CD14-positive monocyte (primary cell): ENCODE data around the gene APP. TPM values are rescaled to one million over a fixed set of nuclear protein-coding genes. Genes with fewer than 3 reads are reported as not detected.

Source experiments
- DNase-seq, 3 donors: peaks; one replicate each; pipeline ENCODE4 v3.0.0-alpha.2; 2011 to 2022
- H2AFZ ChIP-seq: 2 replicates; pipeline ENCODE4 v1.6.0; 2012; ENCODE audit warnings: mild to moderate bottlenecking, low read depth, low read length, inconsistent platforms; ENCODE audit not compliant: insufficient read depth, poor library complexity, severe bottlenecking
- H3K27ac ChIP-seq, 2 donors: 1 replicate in 1 of 2; 2 replicates in 1 of 2; pipeline ENCODE4 v1.5.1; 2012 to 2013; ENCODE audit warnings: low read length in 2 of 2, control low read depth in 1 of 2, inconsistent platforms in 1 of 2, low read depth in 1 of 2, mild to moderate bottlenecking in 1 of 2
- H3K27me3 ChIP-seq, 2 donors: one replicate each; pipeline versions ENCODE4 v1.6.0 to v1.6.1; 2011 to 2013; ENCODE audit warnings: low read length in 2 of 2; ENCODE audit not compliant: control insufficient read depth in 2 of 2, insufficient read depth in 2 of 2
- H3K36me3 ChIP-seq, 2 donors: replicated peaks in 1 of 2; 1 replicate in 1 of 2; 2 replicates in 1 of 2; pipeline versions ENCODE4 v1.5.1 to v1.6.1; 2012 to 2013; ENCODE audit warnings: low read length in 2 of 2, control low read depth in 1 of 2, inconsistent platforms in 1 of 2, mild to moderate bottlenecking in 1 of 2; ENCODE audit not compliant: insufficient read depth in 2 of 2, control insufficient read depth in 1 of 2
- H3K4me1 ChIP-seq, 2 donors: 1 replicate in 1 of 2; 2 replicates in 1 of 2; pipeline versions ENCODE4 v1.5.1 to v1.6.1; 2012 to 2013; ENCODE audit warnings: low read length in 2 of 2, control low read depth in 1 of 2, inconsistent platforms in 1 of 2, mild to moderate bottlenecking in 1 of 2, moderate library complexity in 1 of 2; ENCODE audit not compliant: insufficient read depth in 2 of 2, control insufficient read depth in 1 of 2
- H3K4me2 ChIP-seq: replicated peaks from 2 replicates; pipeline ENCODE3; 2012; ENCODE audit warnings: low read length, moderate library complexity, mild to moderate bottlenecking; ENCODE audit not compliant: poor library complexity, severe bottlenecking; ENCODE audit errors: extremely low read depth
- H3K4me3 ChIP-seq, 3 experiments: fragments of 200-600 bp in 1 of 3; sonication (generic) in 1 of 3; replicated peaks in 1 of 3; 1 replicate in 2 of 3; 2 replicates in 1 of 3; pipeline ENCODE4 v1.5.1; 2011 to 2013; ENCODE audit warnings: low read length in 3 of 3, mild to moderate bottlenecking in 3 of 3, control low read depth in 2 of 3, low read depth in 2 of 3, inconsistent platforms in 1 of 3, moderate library complexity in 1 of 3
- H3K79me2 ChIP-seq: 2 replicates; pipeline ENCODE4 v1.6.0; 2012; ENCODE audit warnings: mild to moderate bottlenecking, control low read depth, inconsistent platforms, low read length, moderate library complexity; ENCODE audit not compliant: insufficient read depth
- H3K9ac ChIP-seq: 2 replicates; pipeline ENCODE4 v1.6.0; 2017; ENCODE audit warnings: low read length, mild to moderate bottlenecking; ENCODE audit not compliant: insufficient read depth, poor library complexity, severe bottlenecking
- H3K9me3 ChIP-seq, 2 donors: replicated peaks in 1 of 2; 1 replicate in 1 of 2; 2 replicates in 1 of 2; pipeline versions ENCODE4 v1.5.1 to v1.6.1; 2012 to 2013; ENCODE audit warnings: low read length in 2 of 2, control low read depth in 1 of 2; ENCODE audit not compliant: control insufficient read depth in 1 of 2, insufficient read depth in 1 of 2
- H4K20me1 ChIP-seq: 2 replicates; pipeline ENCODE4 v1.6.0; 2012; ENCODE audit warnings: mild to moderate bottlenecking, low read length, control low read depth, moderate library complexity; ENCODE audit not compliant: insufficient read depth
- H3K27ac Mint-ChIP-seq, 7 donors: one replicate each; pipeline ENCODE4 v1.8.0; 2020; ENCODE audit warnings: mild to moderate bottlenecking in 7 of 7, mixed read lengths in 7 of 7, moderate library complexity in 6 of 7, inconsistent platforms in 2 of 7
- H3K27me3 Mint-ChIP-seq, 3 donors: one replicate each; pipeline ENCODE4 v1.8.0; 2021 to 2022; ENCODE audit warnings: low read depth in 3 of 3, mild to moderate bottlenecking in 3 of 3, mixed read lengths in 3 of 3, moderate library complexity in 3 of 3, inconsistent platforms in 1 of 3
- H3K36me3 Mint-ChIP-seq, 2 donors: one replicate each; pipeline ENCODE4 v1.8.0; 2020; ENCODE audit warnings: mixed read lengths in 2 of 2, inconsistent platforms in 1 of 2, mild to moderate bottlenecking in 1 of 2
- H3K4me1 Mint-ChIP-seq: one replicate; pipeline ENCODE4 v1.8.0; 2020; ENCODE audit warnings: mild to moderate bottlenecking, mixed read lengths
- H3K4me3 Mint-ChIP-seq, 2 donors: one replicate each; pipeline ENCODE4 v1.8.0; 2020; ENCODE audit warnings: mild to moderate bottlenecking in 2 of 2, mixed read lengths in 2 of 2, moderate library complexity in 1 of 2
- H3K9me3 Mint-ChIP-seq, 7 donors: one replicate each; pipeline ENCODE4 v1.8.0; 2020 to 2022; ENCODE audit warnings: mixed read lengths in 7 of 7, mild to moderate bottlenecking in 6 of 7, moderate library complexity in 6 of 7, inconsistent platforms in 2 of 7
- WGBS: methylation state at CpG from one replicate; pipeline ENCODE4 v1.1.5; 2013; ENCODE audit warnings: missing lambda C conversion rate; ENCODE audit not compliant: insufficient coverage; 5-methylcytosine and 5-hydroxymethylcytosine counted together
- intact Hi-C, 2 donors: fragments of 100-400 bp; cut with micrococcal nuclease; formaldehyde crosslinking; loops; one replicate each; pipeline versions ENCODE4 v1.15.0 to v1.15.1; 2023
- polyA plus RNA-seq, 3 donors: library from polyadenylated mRNA; depleted of rRNA in 1 of 3; unstranded in 2 of 3; stranded (reverse) in 1 of 3; fragments of 300-500 nt in 2 of 3; fragments of >200 nt in 1 of 3; fragmentation: Illumina TruSeq in 2 of 3; gene quantifications; 1 replicate in 2 of 3; 2 replicates in 1 of 3; pipeline ENCODE4 v1.2.3, GENCODE V29; 2012 to 2021
- TF ChIP-seq, protein P1 (sequence below): fragments of 200-600 bp; IDR thresholded peaks from one replicate; pipeline ENCODE4 v1.8.0; 2022; ENCODE audit warnings: antibody characterized with exemption, mild to moderate bottlenecking

APP gene
- polyA plus RNA-seq, 3 donors: 28.0 to 118 (median 35.1) TPM

DNA sequence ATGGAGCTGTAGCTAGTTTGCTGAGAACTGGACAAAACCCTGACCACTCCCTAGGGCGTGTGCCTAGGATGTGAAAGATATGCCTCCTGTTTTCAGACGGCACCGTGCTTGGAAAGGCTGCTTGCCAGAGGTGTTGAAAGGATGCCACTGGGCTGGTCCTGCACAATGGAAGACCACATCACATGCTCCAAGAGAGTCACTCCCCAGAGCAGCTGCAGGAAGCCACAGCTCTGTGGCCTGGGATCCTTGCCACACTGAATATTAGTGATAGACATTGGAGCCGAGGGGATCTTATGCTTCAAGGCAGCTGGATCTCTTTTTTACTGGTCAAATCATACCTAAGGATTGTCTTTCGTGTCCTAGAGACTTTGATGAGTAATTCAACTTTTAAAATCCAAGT lies 6.6 kb upstream of the APP start:
- peaks cover 0 to 4% (median 0%) of the 10 kb centered on the region in 3 donors for H3K27me3 Mint-ChIP-seq
- H3K4me1 Mint-ChIP-seq: peaks cover 2% of the 10 kb centered on the region
- intact Hi-C loops: no loop called here
- H3K4me3 ChIP-seq: no peak overlapping the region
- H3K36me3 Mint-ChIP-seq: no peaks in the 10 kb centered on the region
- no peaks in the 10 kb centered on the region for H3K9me3 ChIP-seq
- DNase-seq: no peak
- no peaks in the 10 kb centered on the region for H3K4me1 ChIP-seq
- H3K27ac ChIP-seq: no peak overlapping the region
- no peaks in the 10 kb centered on the region for H4K20me1 ChIP-seq
- no peaks in the 10 kb centered on the region for H3K79me2 ChIP-seq
- H3K27ac Mint-ChIP-seq: no peak overlapping the region
- TF ChIP-seq, protein P1, sequence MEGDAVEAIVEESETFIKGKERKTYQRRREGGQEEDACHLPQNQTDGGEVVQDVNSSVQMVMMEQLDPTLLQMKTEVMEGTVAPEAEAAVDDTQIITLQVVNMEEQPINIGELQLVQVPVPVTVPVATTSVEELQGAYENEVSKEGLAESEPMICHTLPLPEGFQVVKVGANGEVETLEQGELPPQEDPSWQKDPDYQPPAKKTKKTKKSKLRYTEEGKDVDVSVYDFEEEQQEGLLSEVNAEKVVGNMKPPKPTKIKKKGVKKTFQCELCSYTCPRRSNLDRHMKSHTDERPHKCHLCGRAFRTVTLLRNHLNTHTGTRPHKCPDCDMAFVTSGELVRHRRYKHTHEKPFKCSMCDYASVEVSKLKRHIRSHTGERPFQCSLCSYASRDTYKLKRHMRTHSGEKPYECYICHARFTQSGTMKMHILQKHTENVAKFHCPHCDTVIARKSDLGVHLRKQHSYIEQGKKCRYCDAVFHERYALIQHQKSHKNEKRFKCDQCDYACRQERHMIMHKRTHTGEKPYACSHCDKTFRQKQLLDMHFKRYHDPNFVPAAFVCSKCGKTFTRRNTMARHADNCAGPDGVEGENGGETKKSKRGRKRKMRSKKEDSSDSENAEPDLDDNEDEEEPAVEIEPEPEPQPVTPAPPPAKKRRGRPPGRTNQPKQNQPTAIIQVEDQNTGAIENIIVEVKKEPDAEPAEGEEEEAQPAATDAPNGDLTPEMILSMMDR: no peak
- H3K4me3 Mint-ChIP-seq: no peak overlapping the region
- peaks cover 0 to 3% (median 0%) of the 10 kb centered on the region in 7 donors for H3K9me3 Mint-ChIP-seq
- no CpG with 5 or more reads among the region's 5 CpGs for WGBS
- H3K27me3 ChIP-seq: no peaks in the 10 kb centered on the region
- no peak overlapping the region for H3K9ac ChIP-seq
- H2AFZ ChIP-seq: no peak overlapping the region
- no peaks in the 10 kb centered on the region for H3K36me3 ChIP-seq
- H3K4me2 ChIP-seq: no peak overlapping the region

DNA sequence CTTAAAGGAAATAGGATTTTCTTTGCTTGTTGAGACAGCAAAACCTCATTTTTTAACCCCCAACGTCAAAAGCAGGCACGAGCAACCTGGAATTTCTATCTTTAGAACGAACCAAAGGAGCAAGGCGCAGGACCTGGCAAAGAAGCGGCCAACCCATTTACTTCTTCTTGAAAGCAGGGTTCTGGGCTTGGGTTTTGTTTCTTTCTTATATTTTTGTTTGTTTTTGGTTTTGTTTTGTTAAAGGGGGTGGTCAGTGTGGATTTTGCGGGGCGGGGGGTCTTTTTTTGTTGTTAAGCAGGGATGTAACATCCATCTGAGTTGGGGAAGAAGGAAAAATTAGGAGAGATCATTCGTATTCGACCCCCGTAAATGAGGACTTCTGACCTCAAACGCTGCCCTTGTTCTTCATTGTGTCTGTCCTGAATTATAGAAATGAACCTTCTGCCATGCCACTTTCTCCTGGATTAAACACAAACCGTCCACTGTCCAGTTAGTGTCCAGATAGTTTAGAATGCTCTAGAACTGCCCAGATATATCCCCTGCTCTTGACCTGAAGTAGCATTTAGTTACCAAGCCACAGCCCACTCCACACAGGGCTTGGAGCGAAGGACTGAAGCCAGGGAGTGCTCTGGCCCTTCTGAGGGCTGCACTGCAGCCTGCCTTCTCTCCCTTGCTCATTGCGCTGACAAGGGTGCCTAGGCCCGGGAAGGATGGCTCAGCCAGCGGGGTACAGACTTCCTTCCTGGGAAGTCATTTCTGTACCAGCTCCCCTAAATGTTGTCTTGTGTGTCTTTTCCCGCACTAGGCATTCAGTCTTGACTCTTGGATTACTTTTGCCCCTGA lies 909 bp upstream of the APP start:
- H3K9ac ChIP-seq: peak overlapping the region; percentile 78
- Mint-ChIP-seq H3K4me3 (peak overlapping the region; percentile 96 to 97), H3K4me1 (peaks cover 31% of the 10 kb centered on the region), H3K27me3 (peaks cover 3 to 9% (median 5%) of the 10 kb centered on the region in 3 donors), H3K9me3 (no peaks in the 10 kb centered on the region), H3K36me3 (no peaks in the 10 kb centered on the region), H3K27ac (peak overlapping the region in 1 of 7 donors; percentile 46)
- peaks cover 0 to 5% of the 10 kb centered on the region in 2 donors for H3K27me3 ChIP-seq
- peak overlapping the region; percentile 33 to 94 (median 44) for H3K4me3 ChIP-seq
- no peak for DNase-seq
- intact Hi-C loops: loop anchor here (5.0 kb wide), 2 partner anchors 274 to 289 kb away; no protein-coding TSS in a partner anchor
- H3K4me1 ChIP-seq: peaks cover 24 to 37% of the 10 kb centered on the region in 2 donors
- peak overlapping the region; percentile 92 for H2AFZ ChIP-seq
- no peak overlapping the region for H3K27ac ChIP-seq
- H3K79me2 ChIP-seq: peaks cover 41% of the 10 kb centered on the region
- no peaks in the 10 kb centered on the region for H3K36me3 ChIP-seq
- no peaks in the 10 kb centered on the region for H4K20me1 ChIP-seq
- H3K4me2 ChIP-seq: peak overlapping the region; percentile 89
- WGBS: 64% methylated on average over 9 of the region's 17 CpGs
- H3K9me3 ChIP-seq: no peaks in the 10 kb centered on the region
- TF ChIP-seq, protein P1: no peak
